Small intestine (tissue), 7 donors: Measurements from ENCODE around the gene CD38. TPM values are rescaled to one million over a fixed set of nuclear protein-coding genes. Genes with fewer than 3 reads are reported as not detected.
A peak's percentile ranks its signal among the peaks of the same experiment; 100 is the strongest.

ENCODE experiments used
- DNase-seq, 2 donors: peaks; one replicate each; pipeline versions ENCODE4 v3.0.0 to v3.0.0-alpha.2; 2013
- FAIRE-seq: peaks from 2 replicates; lab custom pipeline; 2012; peaks lifted over from hg19 to GRCh38; lab: Jason Lieb, UNC
- H3K27ac ChIP-seq, 3 donors: one replicate each; pipeline ENCODE4 v1.5.1; 2013; ENCODE audit warnings: low read length in 2 of 3, mild to moderate bottlenecking in 2 of 3, control low read depth in 1 of 3, inconsistent platforms in 1 of 3, low read depth in 1 of 3, moderate library complexity in 1 of 3
- H3K27me3 ChIP-seq, 3 donors: one replicate each; pipeline ENCODE4 v1.6.1; 2013; ENCODE audit warnings: low read length in 3 of 3, inconsistent platforms in 1 of 3; ENCODE audit not compliant: control insufficient read depth in 3 of 3, insufficient read depth in 3 of 3
- H3K36me3 ChIP-seq, 3 donors: one replicate each; pipeline ENCODE4 v1.6.1; 2013; ENCODE audit warnings: low read length in 3 of 3, inconsistent platforms in 1 of 3, low read depth in 1 of 3, mild to moderate bottlenecking in 1 of 3, moderate library complexity in 1 of 3; ENCODE audit not compliant: control insufficient read depth in 3 of 3, insufficient read depth in 2 of 3
- H3K4me1 ChIP-seq, 3 donors: one replicate each; pipeline ENCODE4 v1.6.1; 2013; ENCODE audit warnings: low read length in 2 of 3, inconsistent platforms in 1 of 3, low read depth in 1 of 3, mild to moderate bottlenecking in 1 of 3, moderate library complexity in 1 of 3; ENCODE audit not compliant: control insufficient read depth in 3 of 3, insufficient read depth in 2 of 3
- H3K4me3 ChIP-seq, 3 donors: one replicate each; pipeline ENCODE4 v1.5.1; 2013; ENCODE audit warnings: low read length in 3 of 3, control low read depth in 1 of 3, inconsistent platforms in 1 of 3, low read depth in 1 of 3, mild to moderate bottlenecking in 1 of 3, moderate library complexity in 1 of 3
- H3K9me3 ChIP-seq, 2 donors: one replicate each; pipeline ENCODE4 v1.6.1; 2013; ENCODE audit warnings: low read depth in 1 of 2, low read length in 1 of 2; ENCODE audit not compliant: control insufficient read depth in 2 of 2, insufficient read depth in 1 of 2
- WGBS, 3 donors: extraction: QIAGEN DNeasy Blood & Tissue Kit; methylation state at CpG; one replicate each; pipeline ENCODE4 v1.1.7; 2013; 5-methylcytosine and 5-hydroxymethylcytosine counted together
- polyA plus RNA-seq, 4 donors: library from polyadenylated mRNA; stranded (reverse) in 3 of 4; unstranded in 1 of 4; fragments of 200-250 nt in 3 of 4; fragments of 120-200 nt in 1 of 4; gene quantifications; one replicate each; pipeline versions ENCODE4 v1.2.1 to v1.2.3, GENCODE V29; 2013
- donor health status: healthy with polysubstance abuse.
- donor health status: control.
- donor health status: control.
- donor health status: Bipolar disorder and iron deficiency.
- donor health status: healthy.

CD38 gene
- polyA plus RNA-seq, 4 donors = under 0.01 to 2.7 (median 2.1) TPM

GRCh38 chr4:15882675-15883086, 104.6 kb downstream of the CD38 start:
- Histone ChIP-seq H3K9me3 (peaks cover 0 to 4% of the 10 kb centered on the region in 2 donors), H3K27ac (no peak overlapping the region), H3K4me3 (no peak overlapping the region), H3K36me3 (no peaks in the 10 kb centered on the region), H3K4me1 (no peaks in the 10 kb centered on the region), H3K27me3 (no peaks in the 10 kb centered on the region)
- FAIRE-seq (no peak), DNase-seq (peak; percentile 67 to 80)
- 86 to 92% (median 88%) methylated on average over 1 of the region's 1 CpG for WGBS, 3 donors

- no peaks in the 10 kb centered on the region for H3K27me3 ChIP-seq
- WGBS, 3 donors = 66 to 90% (median 83%) methylated on average over 4 of the region's 4 CpGs
- FAIRE-seq = no peak
Observed at GRCh38 chr4:15883610-15884243, 105.6 kb downstream of the CD38 start.

GRCh38 chr4:15884666-15885065, 106.5 kb downstream of the CD38 start:
- DNase-seq (no peak), FAIRE-seq (no peak)
- no peaks in the 10 kb centered on the region for H3K27me3 ChIP-seq
- no peaks in the 10 kb centered on the region for H3K36me3 ChIP-seq
- H3K4me1 ChIP-seq = no peaks in the 10 kb centered on the region
- no peaks in the 10 kb centered on the region for H3K9me3 ChIP-seq
- no peak overlapping the region for H3K27ac ChIP-seq
- WGBS, 3 donors = 69 to 84% (median 82%) methylated on average over 3 of the region's 3 CpGs
- H3K4me3 ChIP-seq = no peak overlapping the region

More at GRCh38 chr4:15883610-15884243, 105.6 kb downstream of the CD38 start:
- DNase-seq = no peak
- no peaks in the 10 kb centered on the region for H3K4me1 ChIP-seq
- H3K36me3 ChIP-seq = no peaks in the 10 kb centered on the region
- H3K27ac ChIP-seq = no peak overlapping the region
- no peaks in the 10 kb centered on the region for H3K9me3 ChIP-seq
- H3K4me3 ChIP-seq = no peak overlapping the region

DNA sequence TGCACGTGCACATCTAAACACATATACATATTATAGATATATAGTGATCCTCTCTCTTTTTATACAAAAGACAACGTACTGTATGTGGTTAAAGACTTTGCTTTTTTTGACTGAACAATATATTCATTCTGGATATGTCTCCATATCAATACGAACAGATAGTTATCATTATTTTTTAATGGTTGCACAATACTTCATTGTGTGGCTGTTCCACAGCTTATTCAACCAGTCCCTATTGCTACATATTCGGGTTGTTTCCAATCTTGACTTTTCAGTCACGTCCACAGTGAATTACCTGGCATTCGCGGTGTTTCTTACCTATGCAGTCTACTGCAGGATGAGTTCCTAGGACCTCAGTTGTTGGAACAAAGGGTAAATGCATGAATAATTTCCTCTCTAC, 107.3 kb downstream of the CD38 start:
- DNase-seq (no peak), FAIRE-seq (no peak)
- no peaks in the 10 kb centered on the region for H3K36me3 ChIP-seq
- no peak overlapping the region for H3K4me3 ChIP-seq
- H3K27ac ChIP-seq = no peak overlapping the region
- no peaks in the 10 kb centered on the region for H3K9me3 ChIP-seq
- WGBS, 3 donors = 78 to 86% (median 78%) methylated on average over 7 of the region's 7 CpGs
- H3K27me3 ChIP-seq = no peaks in the 10 kb centered on the region
- no peaks in the 10 kb centered on the region for H3K4me1 ChIP-seq

GRCh38 chr4:15888515-15888914, 110.4 kb downstream of the CD38 start:
- FAIRE-seq (no peak), DNase-seq (no peak)
- no peak overlapping the region for H3K4me3 ChIP-seq
- H3K4me1 ChIP-seq = no peaks in the 10 kb centered on the region
- H3K9me3 ChIP-seq = no peaks in the 10 kb centered on the region
- H3K27me3 ChIP-seq = no peaks in the 10 kb centered on the region
- H3K36me3 ChIP-seq = no peaks in the 10 kb centered on the region
- WGBS, 3 donors = 78 to 90% (median 87%) methylated on average over 9 of the region's 9 CpGs
- H3K27ac ChIP-seq = no peak overlapping the region

GRCh38 chr4:15890246-15890829, 112.2 kb downstream of the CD38 start:
- H3K9me3 ChIP-seq = no peaks in the 10 kb centered on the region
- no peak overlapping the region for H3K4me3 ChIP-seq
- H3K36me3 ChIP-seq = no peaks in the 10 kb centered on the region
- H3K4me1 ChIP-seq = no peaks in the 10 kb centered on the region
- no peak for FAIRE-seq
- DNase-seq = no peak
- WGBS, 3 donors = 85 to 90% (median 88%) methylated on average over 4 of the region's 4 CpGs
- H3K27ac ChIP-seq = no peak overlapping the region
- H3K27me3 ChIP-seq = no peaks in the 10 kb centered on the region

GRCh38 chr4:15891312-15891711, 113.2 kb downstream of the CD38 start:
- 53 to 73% (median 61%) methylated on average over 4 of the region's 4 CpGs for WGBS, 3 donors
- FAIRE-seq (no peak), DNase-seq (no peak)
- Histone ChIP-seq H3K36me3 (no peaks in the 10 kb centered on the region), H3K27ac (no peak overlapping the region), H3K4me3 (no peak overlapping the region), H3K4me1 (no peaks in the 10 kb centered on the region), H3K9me3 (no peaks in the 10 kb centered on the region), H3K27me3 (peaks cover 0 to 2% (median 0%) of the 10 kb centered on the region in 3 donors)

- no peaks in the 10 kb centered on the region for H3K36me3 ChIP-seq
- H3K27ac ChIP-seq = no peak overlapping the region
- no peak for DNase-seq
- FAIRE-seq = no peak
- no peak overlapping the region for H3K4me3 ChIP-seq
- peaks cover 0 to 2% (median 0%) of the 10 kb centered on the region in 3 donors for H3K27me3 ChIP-seq
- no peaks in the 10 kb centered on the region for H3K4me1 ChIP-seq
- no peaks in the 10 kb centered on the region for H3K9me3 ChIP-seq
- WGBS, 3 donors = 73 to 84% (median 83%) methylated on average over 4 of the region's 4 CpGs
Observed at GRCh38 chr4:15893962-15894361, 115.8 kb downstream of the CD38 start.
